GM18499 (cell line): ENCODE data around the gene GPC6.
"Not testable (repeated sequence)": the region's sequence is repeated elsewhere in the genome, so short reads cannot be mapped to it uniquely, and the experiment has no call there.

Experiments used
- ATAC-seq: cut with Tn5 transposase; IDR thresholded peaks from one replicate; pipeline ENCODE4 v1.9.1; 2021; ENCODE audit warnings: moderate number of reproducible peaks; ENCODE audit not compliant: insufficient read depth, unreplicated experiment

GPC6 gene

DNA sequence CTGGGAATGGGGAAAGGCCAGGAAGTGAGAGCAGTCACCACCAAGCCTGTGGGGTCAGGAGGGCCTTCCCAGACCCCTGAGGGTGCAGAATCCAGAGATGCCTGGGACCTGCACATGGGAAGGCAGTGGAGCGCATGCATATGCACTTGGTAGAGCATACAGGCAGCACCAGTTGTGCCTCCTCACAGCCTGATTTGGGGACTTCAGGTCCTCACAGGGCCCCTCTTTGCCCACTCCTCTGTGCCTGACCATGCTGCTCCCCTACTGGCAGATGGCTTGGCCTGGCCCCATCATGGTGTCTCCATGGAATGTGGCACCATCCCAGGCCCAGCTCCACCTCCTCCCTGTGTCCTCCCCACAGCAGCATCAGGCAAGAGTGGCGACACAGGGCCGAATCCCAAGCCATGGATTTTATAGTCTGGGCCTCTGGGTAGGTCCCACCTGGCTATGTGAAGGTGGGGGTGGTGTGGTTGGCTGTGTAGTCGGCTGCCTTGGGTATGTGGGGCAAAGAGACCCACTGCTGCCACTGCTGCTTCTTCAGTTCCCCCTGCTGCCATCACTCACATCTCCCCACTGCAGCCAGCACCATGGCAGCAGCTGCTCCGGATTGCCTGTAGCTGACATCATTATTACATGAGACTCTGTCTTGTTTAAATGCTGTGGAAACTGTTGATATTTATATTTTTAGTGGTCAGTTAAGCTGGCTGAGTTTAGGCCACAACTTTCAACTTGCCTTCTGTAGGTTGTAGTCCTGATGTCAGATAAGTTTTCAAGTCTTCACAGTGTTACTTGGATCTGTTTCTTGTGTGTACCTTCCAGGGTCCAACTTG is 247.0 kb downstream of the GPC6 start:
- no peak for ATAC-seq

DNA sequence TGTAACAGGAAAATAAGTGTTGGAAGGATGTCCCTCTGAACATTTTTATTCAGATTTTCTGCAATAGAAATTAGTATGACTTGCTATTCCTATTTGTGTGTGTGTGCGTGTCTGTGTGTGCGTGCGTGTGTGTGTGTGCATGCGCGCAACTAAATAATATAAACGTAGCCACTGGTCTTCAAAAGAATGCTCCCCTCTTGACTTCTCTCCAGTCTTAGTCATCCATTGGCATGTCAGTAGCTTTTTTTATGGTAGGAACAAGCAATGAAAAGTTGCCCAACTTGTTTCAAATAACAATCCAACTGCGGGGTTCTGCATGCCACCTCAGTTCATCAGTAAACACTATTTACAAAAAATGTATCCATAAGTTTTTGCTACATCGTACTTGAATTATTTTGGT is 249.6 kb downstream of the GPC6 start:
- no peak for ATAC-seq

GRCh38 chr13:93477238-93477637 is 250.6 kb downstream of the GPC6 start:
- no peak for ATAC-seq

- ATAC-seq, result no peak
These were observed 254.0 kb downstream of the GPC6 start for GRCh38 chr13:93480553-93481106.

- not testable (repeated sequence) for ATAC-seq
These were observed 269.5 kb downstream of the GPC6 start for GRCh38 chr13:93496117-93496516.

DNA sequence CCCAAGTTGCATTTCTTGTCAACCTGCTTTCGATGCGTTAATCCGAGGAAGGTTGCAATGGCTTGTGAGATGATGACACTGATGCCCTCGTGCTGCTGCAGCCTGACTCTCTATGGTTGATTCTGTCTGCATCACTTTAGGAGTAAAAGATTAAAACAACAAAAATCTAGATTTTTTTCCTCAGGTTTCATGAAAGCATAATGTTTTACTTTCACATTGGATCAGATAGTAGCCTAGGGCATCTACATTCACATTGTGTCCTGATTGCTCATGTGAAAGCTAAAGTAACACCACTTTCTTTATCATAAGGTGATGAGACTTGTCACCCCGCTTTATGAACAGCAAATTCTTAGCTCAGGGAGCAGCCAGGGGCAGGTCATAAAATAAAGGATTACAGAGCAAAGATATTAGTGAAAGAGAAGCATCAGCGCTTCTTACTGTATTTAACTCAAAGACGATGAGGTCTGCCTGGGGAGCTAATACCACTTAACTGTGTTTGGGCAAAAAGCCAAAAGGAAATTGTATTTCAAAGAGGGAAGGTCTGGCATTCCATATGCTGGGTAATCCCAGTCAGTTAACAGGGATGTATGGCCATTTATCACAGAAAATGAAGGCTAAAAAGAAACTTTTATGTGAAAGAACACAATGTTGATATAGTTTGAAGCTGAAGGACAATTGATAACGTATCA is 270.5 kb downstream of the GPC6 start:
- no peak for ATAC-seq

GRCh38 chr13:93499991-93500390 is 273.4 kb downstream of the GPC6 start:
- no peak for ATAC-seq

GRCh38 chr13:93502071-93502470 is 275.5 kb downstream of the GPC6 start:
- ATAC-seq, result no peak

GRCh38 chr13:93502987-93503615 is 276.5 kb downstream of the GPC6 start:
- no peak for ATAC-seq

DNA sequence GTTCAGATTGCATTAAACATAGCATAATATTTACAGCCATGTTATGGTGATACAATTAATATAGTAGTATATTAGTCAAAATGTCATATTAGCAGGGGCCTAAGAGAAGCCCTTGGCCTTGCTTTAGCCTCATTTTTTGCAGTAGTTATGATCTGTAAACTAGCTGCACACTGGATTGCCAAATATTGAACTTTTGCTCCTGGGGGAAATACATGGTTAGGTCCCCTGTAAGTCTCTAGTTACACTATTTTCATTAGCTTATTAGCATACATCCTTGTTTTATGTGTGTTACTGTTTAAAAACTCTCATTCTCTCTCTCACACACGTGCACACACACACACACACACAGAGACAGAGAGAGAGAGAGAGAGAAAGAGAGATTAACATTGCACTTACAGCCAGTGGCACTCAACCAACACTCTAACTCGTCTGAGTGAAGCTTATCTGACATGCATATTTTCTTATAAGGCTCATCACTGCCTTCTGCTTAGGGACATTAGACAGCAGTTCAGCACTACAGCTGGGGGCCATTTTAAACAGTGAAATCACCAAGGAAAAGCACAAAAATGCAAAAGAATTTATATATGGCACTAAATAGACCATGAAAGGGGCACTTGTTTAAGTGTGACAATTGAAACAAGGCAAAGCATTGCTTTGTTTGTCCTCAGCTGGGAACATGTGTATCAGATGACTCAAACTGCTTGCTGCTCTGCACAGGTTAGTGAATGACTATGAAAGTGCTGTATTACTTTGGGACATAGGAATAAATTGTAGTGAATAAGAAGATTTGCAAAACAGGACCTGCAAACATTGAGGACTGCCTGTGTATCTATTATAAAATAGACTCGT is 278.7 kb downstream of the GPC6 start:
- no peak for ATAC-seq

DNA sequence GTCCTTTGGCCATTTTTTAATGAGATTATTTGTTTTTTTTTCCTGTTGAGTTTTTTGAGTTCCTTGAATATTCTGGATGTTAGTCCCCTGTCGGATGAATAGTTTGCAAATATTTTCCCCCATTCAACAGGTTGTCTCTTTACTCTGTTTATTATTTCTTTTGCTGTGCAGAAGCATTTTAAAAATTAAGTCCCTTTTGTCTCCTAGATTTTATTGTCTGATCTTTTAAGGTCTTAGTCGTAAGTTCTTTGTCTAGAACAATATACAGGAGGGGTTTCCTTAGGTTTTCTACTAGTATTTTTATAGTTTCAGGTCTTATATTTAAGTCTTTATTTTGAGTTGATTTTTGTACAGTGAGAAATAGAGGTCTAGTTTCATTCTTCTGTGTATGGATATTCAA is 284.4 kb downstream of the GPC6 start:
- ATAC-seq, result no peak

- ATAC-seq, result no peak
These were observed 288.7 kb downstream of the GPC6 start for GRCh38 chr13:93515267-93515666.

GRCh38 chr13:93517658-93518057 is 291.1 kb downstream of the GPC6 start:
- ATAC-seq, result no peak

- ATAC-seq, result no peak
These were observed 294.7 kb downstream of the GPC6 start for GRCh38 chr13:93521307-93521706.

- ATAC-seq, result no peak
These were observed 295.9 kb downstream of the GPC6 start for GRCh38 chr13:93522501-93522900.

DNA sequence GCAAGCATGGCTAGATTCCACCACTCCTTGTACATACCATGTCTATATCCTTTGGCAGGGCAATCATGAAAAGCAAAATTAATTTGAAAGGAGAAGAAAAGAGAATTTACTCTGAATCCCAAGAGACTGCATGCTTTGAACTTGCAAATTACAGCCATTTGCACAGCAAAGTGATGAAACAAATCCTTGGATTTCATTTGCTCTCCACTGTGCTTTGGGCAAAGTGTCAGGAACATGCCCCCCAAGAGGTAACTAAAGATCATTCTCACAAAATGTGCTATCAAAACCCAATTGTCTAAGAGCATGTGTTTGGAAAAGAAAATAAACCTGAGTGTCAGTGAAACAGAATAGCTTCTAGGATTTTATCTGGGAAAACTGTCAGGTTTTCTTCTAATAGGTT is 298.5 kb downstream of the GPC6 start:
- ATAC-seq, result no peak

DNA sequence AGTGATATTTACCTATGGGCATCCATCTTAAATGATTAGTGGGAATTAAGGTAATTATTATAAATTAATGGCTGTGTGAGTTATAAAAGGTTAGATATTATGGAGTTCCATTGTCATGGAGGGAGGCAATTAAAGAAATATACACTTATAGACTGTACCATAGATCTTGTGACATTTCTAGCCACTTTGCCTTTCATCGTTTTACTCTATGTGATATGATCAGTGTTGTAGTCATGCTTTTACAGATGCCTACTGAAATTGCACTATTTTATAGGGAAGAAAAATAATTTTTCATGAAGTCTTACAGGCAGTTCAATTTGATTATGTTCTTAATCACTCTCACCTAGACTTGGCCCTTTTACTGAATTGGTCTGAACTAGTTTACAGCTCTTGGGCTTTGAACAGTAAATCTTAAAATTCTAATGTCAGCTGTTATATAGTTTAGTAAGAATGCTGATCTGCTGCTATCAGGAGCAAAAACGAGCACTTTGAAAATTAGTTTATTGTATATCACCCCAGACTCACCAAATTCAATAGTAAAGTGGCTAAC is 301.2 kb downstream of the GPC6 start:
- ATAC-seq, result no peak

DNA sequence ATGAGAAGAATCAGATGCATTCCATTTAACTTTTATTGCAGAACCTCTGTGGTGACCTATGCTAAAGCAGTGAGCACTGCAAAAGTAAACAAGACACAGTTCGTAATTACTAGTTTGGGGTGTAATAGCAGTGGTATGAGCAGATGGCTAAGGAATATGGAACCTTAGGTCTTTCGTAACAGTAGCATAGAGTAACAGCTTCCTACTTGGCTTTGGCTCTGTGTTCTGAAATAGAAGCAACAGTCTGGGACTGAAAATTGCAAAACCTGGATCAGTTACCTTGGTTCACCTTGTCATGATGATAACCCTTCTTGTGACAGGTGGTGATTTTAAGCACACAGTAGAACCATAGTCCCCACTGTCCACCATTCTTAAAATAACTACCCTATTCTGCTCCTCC is 303.4 kb downstream of the GPC6 start:
- ATAC-seq, result no peak

- no peak for ATAC-seq
These were observed 307.6 kb downstream of the GPC6 start for GRCh38 chr13:93534181-93534700.

DNA sequence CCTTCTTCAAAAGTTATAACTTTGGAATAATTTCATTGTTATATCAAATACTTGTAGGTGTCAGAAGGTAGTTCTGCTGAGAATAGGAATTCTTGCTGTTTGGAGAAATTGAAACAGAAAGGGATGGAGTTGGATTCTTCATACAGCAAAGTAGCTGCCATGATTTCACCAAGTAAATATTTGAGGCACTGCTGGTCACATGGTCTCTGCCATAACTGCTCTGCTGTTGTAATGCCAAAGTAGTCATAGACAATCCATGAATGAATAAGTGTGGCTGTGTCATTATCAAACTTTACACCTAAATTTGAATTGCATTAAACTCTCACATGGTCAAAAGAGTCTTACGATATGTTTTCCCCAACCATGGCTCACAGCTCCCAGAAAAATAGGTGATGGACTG is 308.6 kb downstream of the GPC6 start:
- no peak for ATAC-seq
